K562 (cell line): ENCODE data around the gene SCAF11.

ENCODE experiments used
- ESRRA ChIP-seq: fragments of 450-650 bp; IDR thresholded peaks from 2 replicates; pipeline ENCODE4 v1.6.1; 2014; ENCODE audit warnings: low read depth, mild to moderate bottlenecking, moderate library complexity, borderline replicate concordance
- GABPA ChIP-seq: fragments of 200-800 bp; sonication (Bioruptor generic); conservative IDR thresholded peaks from 2 replicates; pipeline ENCODE4 v1.6.1; 2016; ENCODE audit warnings: low read depth, missing genetic modification characterization, missing compliant biosample characterization
- STAT6 ChIP-seq: sonication (generic); formaldehyde crosslinking; IDR thresholded peaks from 2 replicates; pipeline ENCODE4 v1.8.1; 2023; ENCODE audit warnings: mild to moderate bottlenecking, missing genetic modification reagents

GRCh38 chr12:45939759-45940158 lies 50.6 kb downstream of the SCAF11 start:
- TF ChIP-seq ESRRA (no peak), STAT6 (no peak), GABPA (no peak)
